ENCODE results near the gene SREK1.

DNA sequence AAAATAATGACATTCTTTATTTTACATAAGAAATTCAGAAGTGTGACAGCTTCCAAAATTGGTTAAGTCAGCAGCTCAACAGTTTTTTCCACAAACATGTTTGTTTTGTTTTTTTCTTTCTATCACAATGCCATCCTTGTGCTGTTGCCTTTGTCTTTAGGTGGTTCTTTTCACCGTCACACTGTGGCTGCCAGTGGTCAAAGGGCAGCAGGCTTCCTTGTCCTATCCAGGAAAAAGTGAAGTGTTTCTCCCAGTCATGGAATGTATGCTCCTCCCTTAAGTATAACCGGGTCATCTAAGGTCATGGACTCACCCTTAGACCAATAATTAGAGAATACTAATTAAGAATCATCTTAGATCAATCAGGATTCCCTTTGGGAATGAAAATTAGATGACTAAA, 87.4 kb downstream of the SREK1 start:
- TF ChIP-seq SUZ12 (IDR thresholded peaks at IDR 0.05), result no peak
- TF ChIP-seq, protein P1, sequence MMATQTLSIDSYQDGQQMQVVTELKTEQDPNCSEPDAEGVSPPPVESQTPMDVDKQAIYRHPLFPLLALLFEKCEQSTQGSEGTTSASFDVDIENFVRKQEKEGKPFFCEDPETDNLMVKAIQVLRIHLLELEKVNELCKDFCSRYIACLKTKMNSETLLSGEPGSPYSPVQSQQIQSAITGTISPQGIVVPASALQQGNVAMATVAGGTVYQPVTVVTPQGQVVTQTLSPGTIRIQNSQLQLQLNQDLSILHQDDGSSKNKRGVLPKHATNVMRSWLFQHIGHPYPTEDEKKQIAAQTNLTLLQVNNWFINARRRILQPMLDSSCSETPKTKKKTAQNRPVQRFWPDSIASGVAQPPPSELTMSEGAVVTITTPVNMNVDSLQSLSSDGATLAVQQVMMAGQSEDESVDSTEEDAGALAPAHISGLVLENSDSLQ (IDR thresholded peaks at IDR 0.05), result no peak
- TF ChIP-seq SP1 (IDR thresholded peaks at IDR 0.05), result no peak
- no peak for TF ChIP-seq L3MBTL2 (conservative IDR thresholded peaks at IDR 0.05)
- no peak for TF ChIP-seq FOXK2 (IDR thresholded peaks at IDR 0.05)

Measured in HEK293T (cell line).